Measurements from ENCODE around the gene ZNF646.

The ZNF646 gene

GRCh38 chr16:31083081-31083480 is 8.9 kb downstream of the ZNF646 start:
- no peak for TF ChIP-seq CTCF (IDR thresholded peaks at IDR 0.05; ENCODE audit: extremely low read depth, missing control alignments)
- DNase-seq (ENCODE audit: low spot score): no peak

DNA sequence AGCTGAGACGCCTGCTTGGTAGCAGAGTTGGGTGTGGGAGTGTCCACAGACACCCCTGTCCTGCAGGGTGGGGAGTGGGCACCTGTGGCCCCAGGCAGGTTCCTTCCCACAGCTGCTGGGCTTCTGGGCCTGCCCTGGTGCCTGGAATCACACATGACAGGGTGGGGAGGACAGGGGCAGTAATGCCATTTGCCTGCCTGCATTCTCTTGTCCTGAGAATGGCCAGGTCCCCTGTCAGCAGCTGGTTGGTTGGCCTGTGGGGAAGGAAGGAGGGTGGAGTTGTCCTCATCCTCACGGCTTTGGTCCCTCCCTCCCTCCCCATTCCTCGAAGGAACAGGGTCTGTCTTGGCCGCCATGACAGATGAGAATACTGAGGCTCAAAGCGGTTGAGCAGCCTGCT is 9.3 kb downstream of the ZNF646 start:
- DNase-seq (ENCODE audit: low spot score): no peak
- no peak for TF ChIP-seq CTCF (IDR thresholded peaks at IDR 0.05; ENCODE audit: extremely low read depth, missing control alignments)

DNA sequence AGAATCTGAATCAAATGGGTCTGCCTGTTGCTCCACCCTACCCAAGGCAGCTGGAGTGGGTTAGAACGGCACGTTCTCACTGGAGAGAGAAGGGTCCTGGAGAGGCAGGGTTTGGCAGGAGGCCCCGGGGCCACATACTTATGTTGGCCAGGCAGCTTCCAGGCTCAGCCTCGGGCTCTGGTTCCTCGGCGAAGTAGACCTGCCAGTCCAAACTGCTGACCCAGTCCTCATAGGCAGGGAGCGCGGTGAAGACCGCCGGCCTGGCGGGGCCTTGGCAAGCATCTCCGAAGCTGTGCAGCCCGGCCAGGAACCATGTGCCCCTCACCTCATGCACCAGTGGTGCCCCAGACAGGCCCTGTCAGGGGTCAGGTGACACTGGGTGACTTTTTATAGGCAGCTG is 9.8 kb downstream of the ZNF646 start:
- no peak for DNase-seq (ENCODE audit: low spot score)
- TF ChIP-seq CTCF (IDR thresholded peaks at IDR 0.05; ENCODE audit: extremely low read depth, missing control alignments): no peak

- no peak for TF ChIP-seq CTCF (IDR thresholded peaks at IDR 0.05; ENCODE audit: extremely low read depth, missing control alignments)
- no peak for DNase-seq (ENCODE audit: low spot score)
Observed at GRCh38 chr16:31084584-31085302, 10.5 kb downstream of the ZNF646 start.

GRCh38 chr16:31085411-31085810 is 11.2 kb downstream of the ZNF646 start:
- no peak for DNase-seq (ENCODE audit: low spot score)
- no peak for TF ChIP-seq CTCF (IDR thresholded peaks at IDR 0.05; ENCODE audit: extremely low read depth, missing control alignments)

GRCh38 chr16:31085873-31086628 is 11.8 kb downstream of the ZNF646 start:
- no peak for TF ChIP-seq CTCF (IDR thresholded peaks at IDR 0.05; ENCODE audit: extremely low read depth, missing control alignments)
- no peak for DNase-seq (ENCODE audit: low spot score)

DNA sequence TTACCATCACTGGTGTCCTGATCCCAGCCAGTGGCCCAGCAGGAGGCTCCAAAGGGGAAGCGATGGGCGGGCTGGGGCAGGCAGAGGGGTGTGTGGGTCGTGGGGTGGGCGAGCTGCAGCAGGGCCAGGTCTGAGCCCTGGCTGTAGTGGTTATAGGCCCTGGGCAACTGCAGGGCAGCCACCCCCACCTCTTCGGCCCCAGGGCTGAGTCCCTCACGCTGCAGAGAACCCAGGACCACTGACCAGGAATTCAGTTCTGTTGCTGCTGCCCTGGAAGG is 12.3 kb downstream of the ZNF646 start:
- TF ChIP-seq CTCF (IDR thresholded peaks at IDR 0.05; ENCODE audit: extremely low read depth, missing control alignments): no peak
- DNase-seq (ENCODE audit: low spot score): no peak

Measured in GM20000 (cell line).